Immature natural killer cell (primary cell): ENCODE data around the gene CLEC18B. TPM values are rescaled to one million over a fixed set of nuclear protein-coding genes. Genes with fewer than 3 reads are reported as not detected.
"Not testable (repeated sequence)": the region's sequence is repeated elsewhere in the genome, so short reads cannot be mapped to it uniquely, and the experiment has no call there.

Source experiments
- DNase-seq, 3 donors: peaks; one replicate each; pipeline ENCODE4 v3.0.0; 2022; ENCODE audit warnings: mixed read lengths in 1 of 3
- H3K27ac Mint-ChIP-seq, 6 donors: one replicate each; pipeline ENCODE4 v1.8.0; 2020; ENCODE audit warnings: mixed read lengths in 6 of 6, mild to moderate bottlenecking in 5 of 6, inconsistent platforms in 4 of 6, moderate library complexity in 3 of 6
- H3K27me3 Mint-ChIP-seq, 3 donors: one replicate each; pipeline ENCODE4 v1.8.0; 2020 to 2021; ENCODE audit warnings: low read depth in 3 of 3, mild to moderate bottlenecking in 3 of 3, mixed read lengths in 3 of 3, moderate library complexity in 3 of 3, inconsistent platforms in 1 of 3
- H3K36me3 Mint-ChIP-seq, 3 donors: one replicate each; pipeline ENCODE4 v1.8.0; 2020; ENCODE audit warnings: mixed read lengths in 3 of 3, inconsistent platforms in 2 of 3, mild to moderate bottlenecking in 2 of 3
- H3K4me1 Mint-ChIP-seq, 2 donors: one replicate each; pipeline ENCODE4 v1.8.0; 2020; ENCODE audit warnings: inconsistent platforms in 2 of 2, mild to moderate bottlenecking in 2 of 2, mixed read lengths in 2 of 2, moderate library complexity in 1 of 2
- H3K4me3 Mint-ChIP-seq, 5 donors: one replicate each; pipeline ENCODE4 v1.8.0; 2020; ENCODE audit warnings: mild to moderate bottlenecking in 5 of 5, mixed read lengths in 5 of 5, inconsistent platforms in 3 of 5, moderate library complexity in 3 of 5
- H3K9me3 Mint-ChIP-seq, 6 donors: one replicate each; pipeline ENCODE4 v1.8.0; 2020; ENCODE audit warnings: mild to moderate bottlenecking in 6 of 6, mixed read lengths in 6 of 6, inconsistent platforms in 4 of 6, moderate library complexity in 3 of 6
- polyA plus RNA-seq, 3 donors: library from polyadenylated mRNA; unstranded; fragments of 300-500 nt; fragmentation: Illumina TruSeq; gene quantifications; one replicate each; pipeline ENCODE4 v1.2.3, GENCODE V29; 2021

CLEC18B gene
- polyA plus RNA-seq, 3 donors from 2014 or later, result 0.20 TPM; not detected in 2

- H3K27ac Mint-ChIP-seq, H3K36me3 Mint-ChIP-seq, DNase-seq, H3K4me3 Mint-ChIP-seq, H3K9me3 Mint-ChIP-seq, H3K27me3 Mint-ChIP-seq, H3K4me1 Mint-ChIP-seq: not testable (repeated sequence)
These were observed 11.9 kb downstream of the CLEC18B start for GRCh38 chr16:74409185-74409981.

- not testable (repeated sequence) for H3K9me3 Mint-ChIP-seq, H3K4me1 Mint-ChIP-seq, H3K27me3 Mint-ChIP-seq, H3K36me3 Mint-ChIP-seq, H3K27ac Mint-ChIP-seq
- peak overlapping the region in 4 of 5 donors; percentile 49 to 68 (median 66) for H3K4me3 Mint-ChIP-seq
- DNase-seq, result peak in 1 of 3 donors; percentile 34
These were observed 13.9 kb downstream of the CLEC18B start for GRCh38 chr16:74407362-74407705.

DNA sequence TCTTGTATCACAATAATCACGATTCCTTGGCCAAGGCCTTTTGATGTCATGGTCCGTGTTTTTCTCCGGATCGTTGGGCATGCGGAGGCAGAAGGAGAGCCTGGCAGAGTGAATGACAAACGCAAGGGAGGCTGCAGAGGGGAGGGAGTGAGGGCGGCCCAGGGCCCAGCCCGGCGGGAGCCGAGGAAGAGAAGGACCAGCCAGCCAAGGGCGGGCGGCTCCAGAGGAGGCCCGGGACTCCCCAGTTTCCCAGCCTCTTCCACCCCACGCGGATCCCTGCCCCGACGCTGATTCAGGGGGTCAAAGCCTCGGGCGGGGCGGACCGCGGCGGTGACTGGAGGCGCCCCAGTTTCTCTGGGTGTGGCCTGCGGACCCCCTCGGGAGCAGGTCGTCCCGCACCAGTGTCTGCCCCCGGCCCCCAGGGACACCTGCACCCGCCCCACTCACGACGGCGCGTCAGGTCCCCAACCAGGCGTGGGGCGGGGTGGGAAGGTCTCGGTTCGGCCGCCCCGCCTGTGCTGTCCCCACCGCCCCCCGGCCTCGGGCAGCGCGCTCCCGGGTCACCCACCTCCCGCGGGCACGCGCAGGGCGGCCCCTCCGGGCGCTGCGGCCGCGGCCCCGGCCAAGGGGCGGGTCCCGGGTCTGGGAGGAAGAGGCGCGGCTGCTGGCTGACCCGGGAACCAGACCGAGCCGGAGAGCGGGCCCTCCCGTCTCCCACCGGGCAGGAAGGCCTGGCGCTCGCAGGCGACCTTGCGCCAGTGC is 14.5 kb downstream of the CLEC18B start:
- not testable (repeated sequence) for H3K4me3 Mint-ChIP-seq, H3K9me3 Mint-ChIP-seq, H3K36me3 Mint-ChIP-seq, H3K4me1 Mint-ChIP-seq, H3K27ac Mint-ChIP-seq, H3K27me3 Mint-ChIP-seq
- DNase-seq, result peak; percentile 35 to 53 (median 46)

- not testable (repeated sequence) for H3K36me3 Mint-ChIP-seq, H3K4me1 Mint-ChIP-seq, H3K9me3 Mint-ChIP-seq, H3K27me3 Mint-ChIP-seq, H3K27ac Mint-ChIP-seq, DNase-seq, H3K4me3 Mint-ChIP-seq
These were observed 16.9 kb downstream of the CLEC18B start for GRCh38 chr16:74404148-74404933.

GRCh38 chr16:74400238-74400637 is 21.0 kb downstream of the CLEC18B start:
- DNase-seq, H3K27me3 Mint-ChIP-seq, H3K36me3 Mint-ChIP-seq, H3K4me3 Mint-ChIP-seq, H3K27ac Mint-ChIP-seq, H3K9me3 Mint-ChIP-seq: not testable (repeated sequence)
- H3K4me1 Mint-ChIP-seq, result peaks cover 9 to 13% of the 10 kb centered on the region in 2 donors

- H3K36me3 Mint-ChIP-seq, DNase-seq, H3K27ac Mint-ChIP-seq, H3K4me3 Mint-ChIP-seq, H3K27me3 Mint-ChIP-seq, H3K9me3 Mint-ChIP-seq: not testable (repeated sequence)
- H3K4me1 Mint-ChIP-seq, result peaks cover 9 to 16% of the 10 kb centered on the region in 2 donors
These were observed 22.9 kb downstream of the CLEC18B start for GRCh38 chr16:74398212-74398895.

DNA sequence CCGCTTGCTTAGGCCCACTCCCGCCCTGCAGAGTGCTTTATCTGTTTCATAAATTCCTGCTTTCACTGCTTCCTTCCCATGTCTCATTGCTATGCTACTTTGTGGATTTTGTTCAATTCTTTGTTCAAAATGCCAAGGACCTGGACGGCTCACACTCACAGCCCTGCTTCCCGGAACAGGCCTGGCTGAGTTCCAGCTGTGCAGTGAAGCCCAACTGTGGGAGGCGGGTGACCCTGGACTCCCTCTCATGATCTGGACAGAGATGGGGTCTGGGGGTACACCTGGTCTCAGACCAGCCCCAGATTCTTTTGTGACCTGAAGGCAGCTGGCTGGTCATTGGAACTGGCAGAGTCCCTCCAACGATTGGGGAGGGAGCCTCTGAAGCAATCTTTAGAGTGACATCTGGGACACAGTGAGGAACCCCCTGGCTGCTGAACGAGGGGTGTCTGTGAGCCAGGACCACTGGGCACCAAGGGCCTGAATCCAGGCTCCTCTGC is 24.7 kb downstream of the CLEC18B start:
- Mint-ChIP-seq H3K4me1 (peaks cover 9 to 16% of the 10 kb centered on the region in 2 donors), H3K27ac (peak overlapping the region in 1 of 6 donors; percentile 22)
- not testable (repeated sequence) for DNase-seq, H3K27me3 Mint-ChIP-seq, H3K9me3 Mint-ChIP-seq, H3K4me3 Mint-ChIP-seq, H3K36me3 Mint-ChIP-seq

GRCh38 chr16:74394604-74395003 is 26.7 kb downstream of the CLEC18B start:
- not testable (repeated sequence) for H3K36me3 Mint-ChIP-seq, H3K4me3 Mint-ChIP-seq, DNase-seq, H3K9me3 Mint-ChIP-seq, H3K27ac Mint-ChIP-seq, H3K27me3 Mint-ChIP-seq
- H3K4me1 Mint-ChIP-seq, result peaks cover 9 to 16% of the 10 kb centered on the region in 2 donors

- not testable (repeated sequence) for H3K9me3 Mint-ChIP-seq, H3K36me3 Mint-ChIP-seq, H3K27me3 Mint-ChIP-seq, H3K27ac Mint-ChIP-seq, DNase-seq, H3K4me3 Mint-ChIP-seq
- H3K4me1 Mint-ChIP-seq, result peaks cover 9 to 16% of the 10 kb centered on the region in 2 donors
These were observed 27.1 kb downstream of the CLEC18B start for GRCh38 chr16:74394131-74394530.

DNA sequence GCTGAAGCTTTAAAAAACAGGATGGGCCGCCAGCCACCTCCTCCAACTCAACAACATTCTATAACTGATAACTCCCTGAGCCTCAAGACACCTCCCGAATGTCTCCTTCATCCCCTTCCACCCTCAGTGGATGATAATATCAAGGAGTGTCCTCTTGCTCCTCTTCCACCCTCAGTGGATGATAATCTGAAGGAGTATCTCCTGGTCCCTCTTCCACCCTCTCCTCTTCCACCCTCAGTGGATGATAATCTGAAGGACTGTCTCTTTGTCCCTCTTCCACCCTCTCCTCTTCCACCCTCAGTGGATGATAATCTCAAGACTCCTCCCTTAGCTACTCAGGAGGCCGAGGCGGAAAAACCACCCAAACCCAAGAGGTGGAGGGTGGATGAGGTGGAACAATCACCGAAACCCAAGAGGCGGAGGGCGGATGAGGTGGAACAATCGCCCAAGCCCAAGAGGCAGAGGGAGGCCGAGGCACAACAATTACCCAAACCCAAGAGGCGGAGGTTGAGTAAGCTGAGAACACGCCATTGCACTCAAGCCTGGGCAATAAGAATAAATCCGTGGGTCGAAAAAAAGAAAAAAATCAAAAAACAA is 29.7 kb downstream of the CLEC18B start:
- H3K27me3 Mint-ChIP-seq, H3K4me3 Mint-ChIP-seq, H3K36me3 Mint-ChIP-seq, DNase-seq, H3K9me3 Mint-ChIP-seq: not testable (repeated sequence)
- Mint-ChIP-seq H3K27ac (peak overlapping the region in 1 of 6 donors; percentile 34), H3K4me1 (peaks cover 8 to 11% of the 10 kb centered on the region in 2 donors)

DNA sequence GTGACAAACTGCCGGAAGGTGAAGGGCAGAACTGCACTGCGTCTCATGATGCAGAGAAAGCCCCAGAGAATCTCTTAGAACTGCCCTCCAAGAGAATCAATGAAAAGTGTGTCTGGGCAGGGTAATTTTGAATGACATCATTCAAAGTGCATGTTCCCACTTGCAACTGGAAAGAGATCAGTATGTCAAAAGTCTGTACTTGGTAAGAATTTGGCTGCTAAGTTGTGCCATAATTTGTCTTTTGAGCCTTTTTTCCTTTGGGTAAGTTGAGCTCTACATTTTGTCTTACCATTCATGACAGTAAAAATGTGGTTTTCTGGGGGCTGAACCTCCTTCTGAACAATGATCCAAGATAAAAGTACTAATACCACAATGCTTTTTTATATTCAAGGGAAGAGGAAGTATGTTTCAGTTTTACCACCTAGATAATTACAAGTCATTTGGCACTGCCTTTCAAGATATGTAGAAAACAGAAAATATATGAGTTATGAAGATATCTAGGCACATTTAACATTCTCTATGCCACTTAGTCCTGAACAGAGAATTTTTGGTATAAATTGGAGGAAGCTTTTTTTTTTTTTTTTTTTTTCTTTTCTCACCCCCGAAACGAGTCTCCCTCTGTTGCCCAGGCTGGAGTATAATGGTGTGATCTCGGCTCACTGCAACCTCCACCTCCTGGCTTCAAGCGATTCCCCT is 38.8 kb downstream of the CLEC18B start:
- H3K4me1 Mint-ChIP-seq, H3K36me3 Mint-ChIP-seq, H3K9me3 Mint-ChIP-seq, H3K27me3 Mint-ChIP-seq, H3K4me3 Mint-ChIP-seq, H3K27ac Mint-ChIP-seq, DNase-seq: not testable (repeated sequence)

DNA sequence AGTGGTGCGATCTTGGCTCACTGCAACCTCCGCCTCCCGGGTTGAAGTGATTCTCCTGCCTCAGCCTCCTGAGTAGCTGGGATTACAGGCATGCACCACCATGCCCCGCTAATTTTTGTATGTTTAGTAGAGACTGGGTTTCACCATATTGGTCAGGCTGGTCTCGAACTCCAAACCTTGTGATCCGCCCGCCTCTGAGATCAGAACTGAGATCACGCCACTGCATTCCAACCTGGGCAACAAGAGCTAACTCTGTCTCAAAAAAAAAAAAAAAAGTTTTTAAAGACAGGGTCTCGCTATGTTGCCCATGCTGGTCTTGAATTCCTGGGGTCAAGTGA is 47.5 kb downstream of the CLEC18B start:
- H3K9me3 Mint-ChIP-seq, H3K27ac Mint-ChIP-seq, H3K4me3 Mint-ChIP-seq, H3K4me1 Mint-ChIP-seq, DNase-seq, H3K36me3 Mint-ChIP-seq, H3K27me3 Mint-ChIP-seq: not testable (repeated sequence)
